ENCODE data around the gene RTL1.

DNA sequence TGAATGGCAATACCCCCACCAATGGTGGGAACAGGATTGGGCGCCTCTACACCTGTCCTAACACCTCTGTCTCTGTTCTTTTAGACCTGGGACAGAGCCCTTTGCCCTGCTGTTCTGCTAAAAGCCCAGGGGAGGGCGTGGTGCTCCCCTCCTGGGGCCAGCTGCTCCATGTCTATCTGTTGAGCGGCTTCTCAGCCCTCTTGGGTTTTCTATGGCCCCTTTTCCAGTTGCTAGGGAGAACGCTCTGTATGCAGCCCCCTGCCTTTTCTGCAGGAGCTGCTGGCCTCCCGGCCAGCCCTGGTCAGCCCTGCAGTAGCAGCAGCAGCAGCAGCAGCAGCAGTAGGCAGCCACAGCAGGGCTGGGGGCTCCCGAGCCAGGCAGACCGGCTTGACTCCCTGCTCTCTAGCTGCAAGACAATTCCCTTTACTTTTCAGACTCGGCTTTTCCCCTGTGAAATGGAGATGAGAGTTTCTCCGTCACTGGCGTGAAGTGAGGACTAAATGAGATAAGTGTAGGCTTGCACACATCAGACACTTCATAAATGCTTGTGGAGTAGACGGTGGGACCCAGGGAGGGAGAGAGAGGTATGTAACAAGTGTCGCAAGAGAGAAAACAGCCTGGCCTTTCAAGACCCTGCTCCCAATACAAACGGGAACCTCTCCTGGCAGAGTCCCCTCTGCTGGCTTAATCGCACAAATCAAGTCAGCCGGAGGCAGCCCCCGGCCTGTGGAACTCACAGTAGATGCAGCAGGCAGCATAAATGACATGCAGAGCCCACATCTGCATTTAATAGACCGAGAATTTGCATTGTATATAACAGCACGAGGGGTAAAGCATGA is 1.0 kb downstream of the RTL1 start:
- TF ChIP-seq POLR2A (IDR thresholded peaks at IDR 0.05) (no peak), CTCF (IDR thresholded peaks at IDR 0.05) (no peak), EP300 (IDR thresholded peaks at IDR 0.05) (no peak), POLR2AphosphoS5 (IDR thresholded peaks at IDR 0.05) (no peak)
